ENCODE data around the gene TRNP1. TPM values are rescaled to one million over a fixed set of nuclear protein-coding genes. Genes with fewer than 3 reads are reported as not detected.

Gene TRNP1
- total and polyA plus RNA-seq, 2 of the 4 experiments (the other 2 are of a cell fraction), result 63.3 to 91.6 TPM

DNA sequence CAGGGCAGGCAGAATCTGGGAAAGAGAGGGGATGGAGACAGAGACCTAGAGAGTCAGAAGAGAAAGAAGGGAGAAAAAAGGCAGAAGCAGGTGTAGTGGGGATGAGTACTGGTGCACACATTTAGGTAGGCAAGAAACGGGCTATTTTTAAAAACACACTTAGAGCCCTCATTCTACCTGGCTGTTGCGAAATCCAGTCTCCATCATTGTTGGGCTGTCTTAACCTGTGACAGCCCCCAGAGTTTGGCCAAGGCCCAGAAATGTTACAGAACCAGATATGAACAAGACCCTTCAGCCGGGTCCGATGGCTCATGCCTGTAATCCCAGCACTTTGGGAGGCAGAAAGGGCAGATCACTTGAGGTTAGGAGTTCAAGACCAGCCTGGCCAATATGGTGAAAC lies 20.7 kb upstream of the TRNP1 start:
- Histone ChIP-seq H3K14ac (replicated peaks; ENCODE audit: low read depth, low read length) (no peak overlapping the region), H3K9ac (ENCODE audit: low read depth, low read length) (no peak overlapping the region), H4K91ac (ENCODE audit: insufficient read depth, low read depth, low read length) (no peak overlapping the region), H2BK120ac (ENCODE audit: low read depth, low read length) (no peak overlapping the region), H3K4me2 (ENCODE audit: low read depth, low read length) (no peak overlapping the region), H3K4ac (ENCODE audit: low read depth, low read length) (no peak overlapping the region), H3K56ac (ENCODE audit: extremely low read depth, insufficient read depth, low read length) (no peak overlapping the region), H4K5ac (ENCODE audit: low read depth, low read length) (no peak overlapping the region), H2AK5ac (ENCODE audit: low read depth, low read length) (no peak overlapping the region), H3K4me3 (ENCODE audit: insufficient read depth, low read depth, low read length) (no peak overlapping the region), H3K23ac (ENCODE audit: low read depth, low read length) (no peak overlapping the region), H3K27me3 (ENCODE audit: control insufficient read depth, insufficient read depth, low read length) (no peaks in the 10 kb centered on the region), H2AK9ac (replicated peaks; ENCODE audit: low read depth, low read length, poor library complexity) (peak overlapping the region; percentile 88), H2AFZ (replicated peaks; ENCODE audit: low read length, poor library complexity) (peak overlapping the region; percentile 78), H4K8ac (ENCODE audit: low read depth in 2 of 2, low read length in 2 of 2) (no peak overlapping the region; a peak in 1 of 4 replicates), H3K36me3 (ENCODE audit: control insufficient read depth, insufficient read depth, low read length) (no peaks in the 10 kb centered on the region), H4K20me1 (ENCODE audit: insufficient read depth, low read length) (no peaks in the 10 kb centered on the region), H3K9me3 (ENCODE audit: control insufficient read depth, insufficient read depth, low read length) (no peaks in the 10 kb centered on the region), H2BK15ac (ENCODE audit: low read depth, low read length) (no peak overlapping the region), H3K18ac (ENCODE audit: low read depth, low read length) (no peak overlapping the region), H2BK20ac (ENCODE audit: low read depth, low read length) (no peak overlapping the region), H3K27ac (ENCODE audit: insufficient read depth, low read length) (no peak overlapping the region), H3K9me1 (ENCODE audit: insufficient read depth, low read length) (peaks cover 12% of the 10 kb centered on the region; the same call in 1 of the 2 replicates), H2BK5ac (ENCODE audit: low read depth, low read length, poor library complexity, severe bottlenecking) (no peak overlapping the region), H3K4me1 (ENCODE audit: control insufficient read depth, insufficient read depth, low read length) (peaks cover 3% of the 10 kb centered on the region; the same call in 1 of the 2 replicates), H3K79me1 (ENCODE audit: low read depth in 1 of 2, low read length in 2 of 2) (no peaks in the 10 kb centered on the region)
- DNase-seq (no peak), ATAC-seq (ENCODE audit: low read depth) (no peak)
- no TSS peak for BruUV-seq (replicated peaks)
- ChIA-PET CTCF (interaction anchor here (0.6 to 1.0 kb wide), 2 partner anchors 9 to 447 kb away, joined by 3 to 6 read pairs; no protein-coding TSS in a partner anchor), POLR2A (ENCODE audit: unreplicated experiment) (no interaction called here)
- no peak for TF ChIP-seq CHD1 (IDR thresholded peaks at IDR 0.05; ENCODE audit: low read depth, low read length)
- TF ChIP-seq CEBPB (IDR thresholded peaks at IDR 0.05; ENCODE audit: low read depth, low read length), result peak; percentile 77
- intact Hi-C loops (cut with micrococcal nuclease), result no loop called here
- in situ Hi-C loops (cut with MboI; ENCODE audit: low sequenced_read_pairs), result no loop called here
- dilution Hi-C loops (cut with HindIII; ENCODE audit: low sequenced_read_pairs, unreplicated experiment), result no loop called here
- 83% methylated on average over 1 of the region's 4 CpGs; no CpG with 5 or more reads in 1 of the 2 experiments for WGBS, 2 experiments (ENCODE audit: extremely low coverage in 2 of 2, insufficient read length in 1 of 2)
